Activated CD8-positive, alpha-beta memory T cell treated with anti-CD3 and anti-CD28 coated beads, Interleukin-2, amount 50 U/mL, for 24 hours (primary cell): Measurements from ENCODE around the gene GPC5.

Experiments used
- DNase-seq: peaks from one replicate; pipeline ENCODE4 v3.0.0-alpha.2; 2020; ENCODE audit errors: extremely low read depth

The GPC5 gene

GRCh38 chr13:91965511-91965910 lies 567.1 kb downstream of the GPC5 start:
- no peak for DNase-seq

DNA sequence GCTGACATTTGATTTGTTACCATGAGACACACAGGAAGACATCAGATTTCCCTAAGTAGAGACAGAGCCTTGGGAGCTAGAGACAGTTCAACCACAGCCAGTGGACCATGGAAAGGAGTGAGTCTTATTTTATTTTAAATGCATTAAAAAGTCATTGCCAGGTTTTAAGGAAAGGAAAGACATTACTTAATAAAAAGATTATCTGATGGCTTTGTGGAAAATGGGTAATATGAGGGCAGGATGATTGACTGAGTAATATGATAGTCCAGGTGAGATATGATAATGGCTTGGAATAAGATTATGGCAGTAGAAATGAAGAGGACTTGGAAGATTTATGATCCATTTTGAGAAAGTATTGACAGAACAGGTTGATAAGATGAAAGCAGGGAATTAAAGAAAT lies 580.1 kb downstream of the GPC5 start:
- no peak for DNase-seq

DNA sequence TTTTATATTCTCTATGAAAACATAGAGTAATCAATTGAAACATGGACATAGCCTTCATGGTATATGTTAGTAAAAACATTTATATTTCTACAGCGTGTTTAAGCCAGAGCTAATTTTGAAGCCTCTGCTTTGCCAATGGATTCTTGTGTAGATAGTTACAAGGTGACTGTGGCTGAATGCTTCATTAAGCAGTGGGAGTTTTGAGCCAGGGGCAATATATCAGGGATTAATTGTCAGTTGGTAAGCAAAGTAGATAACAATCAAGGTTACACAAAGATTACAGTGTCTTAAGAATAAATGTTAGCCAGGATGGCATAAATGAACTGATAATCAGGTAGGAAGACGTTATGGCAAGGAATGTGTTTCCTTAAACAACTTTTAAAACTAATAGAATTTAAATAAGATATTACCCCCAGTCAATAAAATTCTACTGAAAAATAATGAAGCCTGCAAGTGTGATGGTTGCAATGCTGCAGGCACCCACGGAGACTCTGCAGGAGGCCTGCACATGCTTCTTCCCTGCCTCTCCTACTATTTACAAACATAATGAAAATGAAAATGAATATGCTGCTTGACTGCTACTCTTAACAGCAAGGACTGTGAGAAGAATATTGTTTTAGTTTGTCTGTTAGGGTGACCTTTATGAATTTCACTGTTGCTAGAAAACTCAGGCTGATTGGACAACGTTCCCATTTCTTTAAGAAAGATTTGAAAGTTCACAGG lies 588.5 kb downstream of the GPC5 start:
- no peak for DNase-seq

DNA sequence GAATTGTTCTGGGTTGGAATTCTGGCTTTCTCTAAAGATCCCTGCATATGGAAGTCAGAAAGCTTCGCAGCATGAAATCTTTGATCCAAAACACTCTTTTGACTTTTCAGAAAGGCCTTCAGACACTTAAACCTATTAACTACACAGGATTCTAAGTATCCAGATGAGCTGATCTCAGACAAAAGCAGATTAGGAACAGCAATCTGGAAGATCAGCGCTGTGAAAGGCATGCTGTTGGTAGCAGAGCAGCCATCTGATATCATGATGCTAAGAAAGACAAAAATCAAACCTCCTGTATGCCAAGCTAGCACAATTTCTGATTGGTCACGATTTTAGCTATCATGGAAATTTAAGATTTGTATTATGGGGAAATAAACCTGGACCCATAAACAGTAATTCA lies 589.9 kb downstream of the GPC5 start:
- no peak for DNase-seq

DNA sequence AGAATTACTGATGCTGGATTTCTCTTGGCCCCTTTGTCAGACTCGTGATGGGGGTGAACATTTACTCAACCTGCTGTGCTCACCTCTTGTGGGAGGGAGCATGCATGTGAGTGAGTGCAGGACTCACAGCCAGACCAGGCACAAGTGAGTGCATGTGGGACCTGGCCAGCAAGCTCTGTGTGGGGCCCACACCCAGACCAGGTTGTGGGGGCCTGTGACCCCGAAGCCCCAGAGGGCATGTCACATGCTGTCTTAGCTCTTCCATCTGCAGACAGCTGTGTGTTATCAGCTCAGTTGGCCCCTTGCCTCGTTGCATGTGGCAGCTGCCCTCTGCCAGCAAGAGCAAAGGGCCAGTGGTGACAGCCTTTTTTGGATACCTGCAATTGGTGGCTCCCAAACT lies 614.4 kb downstream of the GPC5 start:
- no peak for DNase-seq

DNA sequence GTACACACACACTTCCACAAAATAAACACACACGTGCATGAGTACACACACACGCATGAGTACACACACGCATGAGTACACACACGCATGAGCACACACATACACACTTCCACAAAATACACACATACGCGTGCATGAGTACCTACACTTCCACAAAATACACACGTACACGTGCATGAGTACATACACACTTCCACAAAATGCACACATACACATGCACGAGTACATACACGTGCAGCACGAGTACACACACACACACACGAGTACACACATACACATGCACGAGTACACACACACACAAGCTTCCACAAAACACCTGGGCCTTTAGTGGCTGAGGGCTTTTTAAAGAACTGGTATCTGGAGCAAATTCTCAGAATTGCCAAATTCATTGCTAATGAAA lies 619.3 kb downstream of the GPC5 start:
- no peak for DNase-seq

DNA sequence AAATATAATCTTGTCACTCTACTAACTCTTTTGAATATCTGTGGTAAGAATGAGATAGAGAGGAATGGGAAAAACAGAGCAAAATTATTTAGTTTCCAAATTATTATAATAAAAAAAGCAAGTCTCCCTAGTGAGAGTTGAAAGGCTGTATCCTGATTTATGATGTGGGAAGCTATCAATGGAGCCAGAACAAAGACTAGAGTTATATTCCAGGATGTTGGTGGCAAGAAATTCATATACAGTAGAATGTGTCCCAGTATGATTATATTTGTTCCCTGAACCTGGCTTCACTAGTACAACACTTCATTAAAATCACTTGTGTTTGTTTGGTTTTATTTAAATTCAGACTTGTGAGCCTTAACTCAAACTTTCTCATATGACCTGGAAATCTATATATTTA lies 630.3 kb downstream of the GPC5 start:
- no peak for DNase-seq

DNA sequence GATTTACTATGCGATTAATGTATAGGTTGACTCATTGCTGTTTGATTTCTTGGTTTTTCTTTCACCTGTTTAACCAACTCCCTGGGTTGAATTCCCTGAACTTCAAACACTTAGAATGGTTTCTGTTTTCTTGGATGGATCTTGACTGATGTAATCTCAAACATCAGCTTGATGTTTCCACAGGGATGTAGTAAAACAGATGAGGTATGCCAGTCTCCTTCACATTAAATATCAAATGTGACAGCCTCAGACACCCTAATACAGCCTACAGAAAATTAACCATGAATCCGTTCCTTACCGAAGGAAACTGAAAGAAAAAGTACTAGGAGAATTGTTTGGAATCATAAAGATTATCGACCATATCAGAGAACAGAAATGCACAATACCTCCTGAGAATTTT lies 631.2 kb downstream of the GPC5 start:
- DNase-seq = no peak

DNA sequence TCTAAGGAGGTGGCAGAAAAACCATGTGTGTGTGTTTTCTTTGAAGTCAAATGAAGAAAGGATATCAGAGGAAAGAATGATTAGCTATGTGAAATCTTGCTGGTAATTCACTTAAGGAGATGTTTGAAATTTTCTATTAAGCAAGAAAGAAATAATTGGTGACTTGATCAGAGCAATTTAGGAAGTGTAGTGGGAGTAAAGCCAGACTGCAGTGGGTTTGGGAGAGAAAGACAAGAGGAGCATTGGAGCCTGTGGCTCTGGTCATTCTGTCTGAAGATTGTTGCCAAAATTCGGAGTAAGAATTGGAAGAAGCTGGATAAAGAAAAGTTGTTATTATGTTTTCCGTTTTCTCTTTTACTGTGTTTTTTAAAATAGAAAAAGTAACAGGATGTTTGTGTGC lies 640.5 kb downstream of the GPC5 start:
- no peak for DNase-seq

DNA sequence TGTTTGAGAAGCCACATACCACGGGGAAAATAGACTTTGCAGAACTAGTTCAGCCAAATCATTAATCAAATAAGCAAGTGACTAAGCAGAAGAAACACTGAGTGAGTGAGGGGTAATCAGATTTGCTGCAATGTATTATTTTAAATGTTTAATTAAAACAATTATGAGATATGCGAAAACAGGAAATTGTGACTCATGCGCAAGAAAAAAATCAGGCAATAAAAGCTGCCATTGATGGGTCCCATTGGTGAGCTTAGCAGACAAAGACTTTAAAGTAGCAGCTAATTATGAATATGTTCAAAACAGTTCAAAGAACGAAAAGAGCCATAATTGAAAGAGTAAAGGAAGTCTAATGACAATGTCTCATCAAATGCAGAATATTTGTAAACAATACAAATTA lies 644.1 kb downstream of the GPC5 start:
- DNase-seq = no peak

DNA sequence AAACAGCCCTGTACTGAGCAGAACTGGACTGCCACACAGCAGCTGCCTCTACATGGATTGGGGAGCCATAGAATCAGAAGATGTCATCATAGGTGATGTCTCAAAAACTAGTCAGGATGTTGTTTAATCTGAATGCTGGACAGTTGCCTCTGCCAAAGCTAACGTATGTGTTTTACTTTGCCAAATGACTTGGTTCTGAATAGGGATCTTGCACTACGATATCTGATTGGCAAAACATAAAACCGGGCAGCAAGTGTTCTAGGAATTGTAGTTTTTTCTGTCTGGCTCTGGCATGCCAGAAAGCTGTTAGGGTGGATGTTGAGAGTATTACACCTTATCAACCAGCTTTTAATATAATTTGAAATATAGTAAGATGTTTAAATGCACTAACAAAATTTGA lies 645.9 kb downstream of the GPC5 start:
- DNase-seq = no peak

DNA sequence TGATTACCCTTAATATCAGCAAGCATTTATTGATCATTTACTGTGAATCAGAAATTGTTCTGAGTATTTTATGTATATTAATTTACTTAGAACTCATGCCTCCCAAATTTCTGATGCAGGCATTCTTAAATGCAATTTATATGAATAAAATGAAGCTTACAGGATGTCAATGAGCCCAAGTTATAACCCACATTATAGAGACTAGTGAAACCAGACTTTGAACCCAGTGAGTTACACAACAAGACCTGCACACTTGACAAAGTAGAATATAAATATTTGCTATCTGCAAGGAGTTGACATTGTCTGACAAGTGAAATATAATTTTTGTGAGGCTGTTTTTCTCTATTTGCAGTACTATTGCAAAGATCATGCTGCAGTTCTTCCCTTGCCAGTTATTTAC lies 656.0 kb downstream of the GPC5 start:
- DNase-seq = no peak

DNA sequence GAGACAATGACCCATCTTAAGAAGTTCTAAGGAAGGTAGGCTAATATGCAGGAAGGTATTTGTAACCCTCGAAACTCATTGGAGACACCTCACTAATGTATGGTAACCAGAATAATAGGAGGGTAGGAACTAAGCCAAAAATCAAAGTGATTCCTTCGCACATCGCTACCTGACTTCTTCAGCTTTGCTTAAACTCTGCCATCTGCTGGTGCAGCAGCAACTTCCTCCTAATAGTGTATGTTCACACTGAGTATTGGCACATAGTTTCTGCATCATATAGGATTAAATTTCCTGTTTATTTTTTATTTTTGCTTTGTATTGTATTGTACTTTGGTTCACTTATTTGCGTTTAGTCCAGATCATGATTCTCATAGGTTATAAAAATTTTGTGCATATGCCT lies 676.2 kb downstream of the GPC5 start:
- DNase-seq = no peak

GRCh38 chr13:92097337-92097903 lies 699.0 kb downstream of the GPC5 start:
- no peak for DNase-seq

DNA sequence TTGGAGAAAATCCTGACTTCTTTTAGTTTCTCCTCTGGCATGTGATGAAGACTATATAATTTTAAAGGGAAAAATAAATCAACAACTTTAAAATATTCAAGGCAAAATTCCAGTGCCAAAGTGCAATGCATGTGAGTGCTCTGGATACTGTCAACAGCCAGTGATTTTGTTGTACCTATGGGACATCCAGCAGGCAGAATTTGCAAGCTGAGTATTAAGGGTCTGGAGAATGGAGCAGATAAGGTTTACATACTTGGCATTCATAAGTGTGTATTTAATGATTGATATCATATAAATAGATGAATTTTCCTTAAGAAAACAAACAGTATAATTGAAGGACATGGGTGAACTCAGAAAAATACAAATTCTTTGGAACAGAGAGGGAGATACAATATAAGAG lies 703.4 kb downstream of the GPC5 start:
- DNase-seq = no peak

- DNase-seq = no peak
Measured at GRCh38 chr13:92103689-92104153, 705.3 kb downstream of the GPC5 start.

- DNase-seq = no peak
Measured at GRCh38 chr13:92122186-92122853, 723.9 kb downstream of the GPC5 start.

DNA sequence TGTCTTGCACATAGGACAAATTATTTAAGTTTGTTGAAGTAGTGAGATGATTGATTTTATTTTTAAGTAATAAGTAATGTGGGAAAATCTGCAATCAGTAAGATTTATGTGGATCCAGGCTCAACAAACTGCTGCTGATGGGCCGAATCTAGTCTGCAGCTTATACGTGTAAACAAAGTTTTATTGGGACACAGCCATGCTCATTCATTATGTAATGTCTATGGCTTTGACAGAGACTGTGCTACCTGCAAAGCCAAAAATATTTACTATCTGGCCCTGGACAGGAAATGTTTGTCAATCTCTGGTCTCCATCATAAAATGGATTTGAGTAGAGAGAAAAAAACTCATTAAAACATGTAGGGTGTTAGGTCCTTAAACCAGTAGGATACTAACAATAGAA lies 728.0 kb downstream of the GPC5 start:
- no peak for DNase-seq

GRCh38 chr13:92135509-92135908 lies 737.1 kb downstream of the GPC5 start:
- no peak for DNase-seq

DNA sequence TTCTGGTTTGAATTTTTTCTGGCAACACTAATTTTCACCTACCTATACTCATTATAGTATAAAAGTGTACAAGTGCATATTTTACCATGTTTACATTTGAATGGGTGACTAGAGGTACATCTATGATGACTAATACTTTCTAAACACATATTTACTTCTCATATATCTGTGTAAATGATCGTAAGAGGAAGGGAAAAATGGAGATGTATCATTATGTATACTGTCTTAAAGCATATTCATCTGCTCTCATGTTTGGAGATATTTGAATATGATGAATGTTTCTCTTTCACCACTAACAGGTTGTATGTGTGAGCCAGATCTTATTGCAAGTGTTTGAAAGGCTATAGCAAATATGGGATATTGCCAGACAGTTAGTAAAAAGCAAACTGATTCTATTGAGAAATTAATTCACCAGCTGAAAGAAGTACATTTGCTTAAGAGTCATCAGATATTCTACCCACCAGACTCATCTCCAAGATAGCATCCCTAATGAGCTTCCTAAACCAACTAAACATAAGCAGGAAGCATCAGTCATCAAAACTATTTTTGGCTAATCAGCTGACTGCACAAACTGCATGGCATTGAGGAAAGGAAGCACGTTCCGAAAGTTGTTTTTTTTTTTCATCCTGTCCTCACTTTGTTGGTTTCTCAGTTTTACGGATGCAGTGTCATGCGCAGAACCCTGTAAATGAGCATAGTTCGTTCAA lies 738.2 kb downstream of the GPC5 start:
- no peak for DNase-seq

- DNase-seq = no peak
Measured at GRCh38 chr13:92137520-92137919, 739.1 kb downstream of the GPC5 start.

DNA sequence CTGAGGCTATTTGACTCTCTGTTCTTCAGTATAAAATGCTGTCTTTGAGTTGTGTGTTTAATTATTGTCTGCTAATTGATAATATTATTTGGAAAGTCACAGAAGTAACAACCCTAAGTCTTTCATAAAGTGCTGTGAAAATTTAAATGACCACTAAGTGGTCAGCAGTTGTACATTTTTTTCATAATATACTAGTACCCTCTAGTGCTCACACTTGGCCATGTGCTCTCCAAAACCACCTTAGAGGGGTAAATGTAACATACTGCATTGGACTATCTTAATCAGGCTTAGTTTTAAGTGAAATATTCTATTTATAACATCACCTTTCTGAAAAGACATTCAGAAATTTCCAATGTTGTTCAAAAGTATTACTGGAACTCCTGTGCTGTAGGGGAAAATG lies 745.3 kb downstream of the GPC5 start:
- DNase-seq = no peak

GRCh38 chr13:92150606-92151005 lies 752.2 kb downstream of the GPC5 start:
- DNase-seq = no peak
